ENCODE measurements around the gene SHF. TPM values are rescaled to one million over a fixed set of nuclear protein-coding genes. Genes with fewer than 3 reads are reported as not detected.
A peak's percentile ranks its signal among the peaks of the same experiment; 100 is the strongest.

SHF gene
- total RNA-seq, 1 experiment from 2014 or later: 2.0 TPM

DNA sequence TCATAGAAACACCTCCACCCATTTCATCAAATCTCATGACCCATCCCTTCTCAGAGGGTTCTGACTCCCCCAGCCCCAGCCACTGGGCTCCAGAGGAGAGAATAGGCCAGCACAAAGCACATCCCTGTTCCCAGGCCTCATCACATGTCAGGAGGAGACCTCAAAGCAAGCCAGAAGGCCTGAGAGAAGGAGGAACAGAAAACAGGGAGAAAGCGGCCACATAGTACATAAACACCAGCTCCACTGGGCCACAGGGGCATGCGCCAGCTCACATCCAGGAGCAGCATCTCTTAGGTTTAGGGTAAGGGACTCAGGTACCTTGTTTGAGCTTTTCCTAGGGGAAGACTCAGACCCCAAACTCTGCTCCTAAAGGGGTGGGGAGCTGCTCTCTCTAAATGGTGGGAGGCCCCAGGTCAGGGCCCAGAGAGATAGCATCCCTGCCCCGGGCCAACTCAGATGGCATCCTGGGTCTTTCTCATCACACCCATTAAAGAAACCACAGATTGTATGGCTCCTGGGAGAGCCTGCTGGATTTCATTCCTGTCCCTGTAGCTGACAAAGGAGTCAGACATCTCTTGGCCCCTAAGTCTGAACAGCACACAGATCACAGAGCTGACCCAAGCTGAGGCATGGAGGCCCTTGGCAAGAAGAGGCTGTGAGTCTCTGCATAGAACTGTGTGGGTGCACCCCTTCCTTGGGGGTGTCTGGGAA lies 2.5 kb downstream of the SHF start:
- H3K36me3 ChIP-seq: no peaks in the 10 kb centered on the region
- no peak for DNase-seq (ENCODE audit: low read depth in 1 of 2, low spot score in 2 of 2)
- no peak overlapping the region for H3K27ac ChIP-seq
- peaks cover 12% of the 10 kb centered on the region for H3K4me1 ChIP-seq (replicated peaks)
- no peak overlapping the region for H3K4me3 ChIP-seq
- no peaks in the 10 kb centered on the region for H3K9me3 ChIP-seq (replicated peaks)
- peaks cover 4% of the 10 kb centered on the region; the same call in 1 of the 2 replicates for H3K27me3 ChIP-seq (replicated peaks)

DNA sequence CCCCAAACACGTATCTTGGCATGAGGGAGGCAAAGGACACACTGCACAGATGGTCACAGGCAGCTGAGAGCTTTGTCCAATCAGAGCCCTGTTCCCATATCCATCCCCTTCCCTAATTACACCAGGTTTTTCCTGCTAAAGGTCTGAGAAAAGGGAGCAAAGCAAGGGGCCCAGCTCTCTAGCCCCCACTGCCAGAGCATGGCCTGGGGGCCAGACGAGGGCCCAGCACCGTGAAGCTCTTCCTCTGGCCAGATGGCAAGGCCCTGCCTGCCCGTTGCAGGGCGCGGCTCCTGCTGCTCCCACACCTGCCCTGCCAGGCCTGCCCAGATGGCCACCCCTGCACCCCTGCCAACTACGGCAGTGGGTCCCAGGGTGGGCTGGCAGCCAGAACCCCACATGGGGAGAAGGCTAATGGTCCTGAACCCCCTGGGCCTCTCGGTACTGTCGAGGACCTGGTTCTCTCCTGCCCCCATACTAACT lies 3.2 kb downstream of the SHF start:
- H3K9me3 ChIP-seq (replicated peaks): no peaks in the 10 kb centered on the region
- peaks cover 16% of the 10 kb centered on the region for H3K4me1 ChIP-seq (replicated peaks)
- no peak overlapping the region for H3K4me3 ChIP-seq
- no peaks in the 10 kb centered on the region for H3K36me3 ChIP-seq
- no peak overlapping the region for H3K27ac ChIP-seq
- H3K27me3 ChIP-seq (replicated peaks): peaks cover 4% of the 10 kb centered on the region; the same call in 1 of the 2 replicates
- no peak for DNase-seq (ENCODE audit: low read depth in 1 of 2, low spot score in 2 of 2)

DNA sequence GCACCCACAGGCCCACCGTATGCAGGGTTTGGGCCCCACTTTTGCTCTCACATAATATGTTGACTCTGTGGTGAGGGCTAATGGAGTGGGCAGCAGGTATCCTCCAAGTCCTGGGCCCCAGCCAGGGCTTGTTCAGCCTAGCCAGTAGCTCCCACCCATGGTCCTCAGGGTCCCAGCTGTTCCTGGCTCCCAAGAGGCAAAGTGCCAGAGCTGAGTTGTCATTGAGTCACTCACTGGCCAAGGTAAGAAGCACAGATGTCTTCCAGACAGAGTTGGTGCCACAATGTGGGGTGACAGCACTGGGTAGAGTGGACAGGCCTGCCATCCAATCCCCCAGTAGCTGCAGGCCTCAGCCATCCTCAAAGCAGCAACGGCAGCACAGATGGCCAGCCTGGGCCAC lies 4.3 kb downstream of the SHF start:
- no peaks in the 10 kb centered on the region for H3K36me3 ChIP-seq
- no peaks in the 10 kb centered on the region for H3K9me3 ChIP-seq (replicated peaks)
- peaks cover 4% of the 10 kb centered on the region; the same call in 1 of the 2 replicates for H3K27me3 ChIP-seq (replicated peaks)
- H3K4me1 ChIP-seq (replicated peaks): peaks cover 15% of the 10 kb centered on the region
- H3K27ac ChIP-seq: no peak overlapping the region
- no peak overlapping the region for H3K4me3 ChIP-seq
- DNase-seq (ENCODE audit: low read depth in 1 of 2, low spot score in 2 of 2): no peak

DNA sequence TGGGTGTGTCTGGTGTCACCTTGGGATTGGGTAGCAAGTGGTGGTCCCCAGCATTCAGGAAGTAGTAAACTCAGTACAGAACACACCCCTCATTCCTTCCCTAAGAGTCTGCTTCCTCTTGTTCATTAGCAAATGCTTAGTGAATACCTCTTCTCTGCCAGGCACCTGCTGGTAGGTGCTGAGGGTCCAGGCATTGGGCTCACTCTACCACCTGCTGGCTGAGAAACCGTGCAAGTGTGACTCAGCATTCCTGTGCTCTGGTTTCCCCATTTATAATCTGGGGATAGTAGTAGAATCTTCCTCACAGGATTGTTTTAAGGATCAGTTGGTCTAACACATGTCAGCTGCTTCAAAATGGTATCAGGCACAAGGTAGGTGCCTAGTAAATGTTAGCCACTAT lies 4.8 kb downstream of the SHF start:
- H3K4me3 ChIP-seq: no peak overlapping the region
- H3K27me3 ChIP-seq (replicated peaks): peaks cover under 1% of the 10 kb centered on the region; the same call in 1 of the 2 replicates
- no peaks in the 10 kb centered on the region for H3K9me3 ChIP-seq (replicated peaks)
- no peak for DNase-seq (ENCODE audit: low read depth in 1 of 2, low spot score in 2 of 2)
- no peaks in the 10 kb centered on the region for H3K36me3 ChIP-seq
- H3K27ac ChIP-seq: no peak overlapping the region
- peaks cover 10% of the 10 kb centered on the region for H3K4me1 ChIP-seq (replicated peaks)

DNA sequence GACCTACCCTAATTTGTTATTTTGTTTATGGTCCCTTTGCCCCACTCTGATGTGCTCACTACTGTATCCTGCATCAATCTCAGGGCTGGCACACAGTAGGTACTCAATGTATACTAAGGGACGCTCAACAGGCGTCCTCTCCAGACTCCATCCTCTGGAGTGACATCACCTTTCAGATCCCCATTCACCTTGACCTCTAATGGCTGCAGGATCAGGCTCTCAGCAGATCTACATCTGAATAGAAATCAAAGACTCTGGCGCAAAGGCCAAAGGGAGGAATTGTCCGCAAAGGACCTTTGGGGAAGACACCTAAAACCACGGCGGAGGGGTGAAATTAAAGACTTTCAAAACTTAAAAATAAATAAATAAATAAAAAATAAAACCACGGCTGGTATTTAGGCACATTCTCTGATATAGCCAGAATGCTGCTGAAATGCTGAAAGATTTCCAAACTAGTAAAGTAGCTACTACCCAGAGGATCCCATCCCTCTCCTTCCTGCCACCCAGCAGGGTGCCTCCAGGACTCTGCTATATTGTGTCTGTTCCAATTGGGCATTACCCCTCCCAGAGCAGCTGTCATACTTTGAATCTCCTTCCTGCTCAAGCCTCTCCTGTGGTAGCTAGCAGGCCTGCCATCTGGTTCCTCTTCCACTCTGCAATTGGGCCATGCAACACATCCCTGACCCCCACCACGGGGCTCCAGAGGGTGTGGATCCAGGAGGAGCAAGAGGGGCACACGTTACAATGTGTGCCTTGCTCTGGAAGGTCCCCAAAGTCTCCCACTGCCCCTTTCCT lies 6.1 kb downstream of the SHF start:
- Histone ChIP-seq H3K27ac (no peak overlapping the region), H3K36me3 (no peaks in the 10 kb centered on the region), H3K4me1 (replicated peaks) (peaks cover 10% of the 10 kb centered on the region), H3K27me3 (replicated peaks) (no peaks in the 10 kb centered on the region), H3K4me3 (no peak overlapping the region), H3K9me3 (replicated peaks) (no peaks in the 10 kb centered on the region)
- no peak for DNase-seq (ENCODE audit: low read depth in 1 of 2, low spot score in 2 of 2)

DNA sequence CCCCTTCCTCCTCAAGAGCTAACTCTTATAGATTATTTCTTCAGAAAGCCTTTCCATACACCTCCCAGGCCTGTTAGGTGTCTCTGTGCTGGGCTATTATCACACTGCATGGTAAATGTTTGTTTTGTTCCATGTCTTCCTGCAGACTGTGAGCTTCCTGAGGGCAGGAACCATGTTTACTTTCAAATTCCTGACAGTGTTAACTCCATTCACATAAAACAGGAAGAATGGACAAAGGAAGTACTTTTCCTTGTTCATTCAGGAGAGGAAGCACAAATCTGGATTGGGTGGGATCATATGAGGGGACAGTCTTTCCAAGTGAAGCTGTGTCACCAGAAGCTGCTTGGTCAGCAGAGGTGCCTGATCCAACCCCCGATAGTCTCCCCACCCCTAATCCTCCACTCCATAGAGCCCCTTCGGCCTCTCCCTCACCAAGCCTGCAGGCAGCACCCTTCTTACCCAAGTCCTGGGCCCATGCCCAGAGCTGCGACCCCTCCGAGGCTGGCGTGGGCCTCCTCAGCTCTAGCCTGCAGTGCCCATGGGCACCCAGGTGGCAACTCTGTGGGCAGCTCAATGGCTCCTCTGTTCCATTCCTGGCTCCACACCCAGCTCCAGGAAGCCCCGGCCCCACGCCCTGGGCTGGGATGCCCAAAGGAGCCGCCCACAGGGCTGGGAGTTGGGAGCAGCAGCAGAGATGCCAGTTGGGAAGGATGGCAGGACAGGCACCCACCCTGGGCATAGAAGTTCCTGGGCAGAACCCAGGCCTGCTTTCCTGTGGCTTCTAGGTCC lies 6.9 kb downstream of the SHF start:
- Histone ChIP-seq H3K36me3 (no peaks in the 10 kb centered on the region), H3K9me3 (replicated peaks) (no peaks in the 10 kb centered on the region), H3K4me3 (no peak overlapping the region), H3K4me1 (replicated peaks) (peaks cover 10% of the 10 kb centered on the region), H3K27me3 (replicated peaks) (no peaks in the 10 kb centered on the region), H3K27ac (no peak overlapping the region)
- no peak for DNase-seq (ENCODE audit: low read depth in 1 of 2, low spot score in 2 of 2)

DNA sequence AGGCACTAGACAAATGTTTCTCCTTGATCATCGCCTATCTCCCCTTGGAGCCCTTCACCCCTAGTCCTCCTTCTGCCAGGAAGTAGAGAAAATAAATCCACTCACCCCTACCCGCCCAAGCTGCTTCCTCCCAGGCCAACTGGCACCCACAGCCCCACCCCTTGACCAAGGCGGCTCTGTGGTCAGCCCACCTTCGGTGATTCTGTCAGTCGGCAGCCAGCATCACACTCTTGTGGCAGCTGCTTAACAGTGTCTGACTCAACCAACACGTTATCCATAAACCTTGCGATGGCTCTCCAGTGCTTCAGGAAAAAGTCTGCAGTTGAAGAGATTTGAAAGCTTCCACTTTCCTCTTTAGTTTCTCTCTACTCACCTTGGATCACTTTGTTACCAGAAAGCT lies 7.6 kb downstream of the SHF start:
- Histone ChIP-seq H3K27ac (no peak overlapping the region), H3K27me3 (replicated peaks) (no peaks in the 10 kb centered on the region), H3K4me3 (no peak overlapping the region), H3K9me3 (replicated peaks) (no peaks in the 10 kb centered on the region), H3K36me3 (no peaks in the 10 kb centered on the region), H3K4me1 (replicated peaks) (peaks cover 10% of the 10 kb centered on the region)
- peak in 1 of 2 experiments; percentile 62 for DNase-seq (ENCODE audit: low read depth in 1 of 2, low spot score in 2 of 2)

DNA sequence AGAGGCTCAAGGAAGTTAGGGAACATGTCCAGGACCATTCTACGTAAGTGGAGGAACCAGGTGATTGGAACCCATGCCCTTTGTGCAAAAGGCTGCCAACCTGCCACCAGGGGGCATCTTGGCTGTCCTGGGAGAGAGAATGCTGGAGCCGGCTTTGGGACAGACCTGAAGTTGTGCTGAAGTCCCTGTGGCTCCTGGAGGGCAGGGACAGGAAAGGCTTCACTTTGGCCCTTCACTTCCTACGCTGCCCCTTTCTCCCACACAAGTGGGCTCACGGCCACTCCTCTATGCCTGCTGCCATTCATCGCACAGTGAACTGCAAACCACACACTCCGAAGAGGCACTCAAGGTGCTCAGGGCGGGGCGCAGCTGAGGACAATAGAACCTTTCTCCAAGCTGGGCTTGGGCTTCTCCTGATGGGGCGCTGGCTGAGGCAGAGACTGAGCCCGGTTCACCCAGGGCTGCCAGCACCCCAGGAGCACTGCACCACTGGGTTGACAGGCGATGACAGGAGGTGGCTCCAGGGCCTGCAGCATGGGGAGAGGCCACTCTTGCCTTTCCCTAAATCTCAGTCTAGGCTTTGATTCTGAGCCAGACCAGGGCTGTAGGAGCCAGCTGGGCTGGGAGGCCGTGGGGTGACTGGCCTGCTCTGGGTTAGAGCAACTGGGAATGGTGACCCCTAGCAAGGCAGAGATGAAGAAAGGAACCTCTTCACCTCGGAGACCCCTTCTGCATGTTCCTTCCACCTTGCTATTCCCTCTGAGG lies 8.4 kb downstream of the SHF start:
- peaks cover 10% of the 10 kb centered on the region for H3K4me1 ChIP-seq (replicated peaks)
- no peaks in the 10 kb centered on the region for H3K27me3 ChIP-seq (replicated peaks)
- no peak overlapping the region for H3K4me3 ChIP-seq
- no peak for DNase-seq (ENCODE audit: low read depth in 1 of 2, low spot score in 2 of 2)
- no peak overlapping the region for H3K27ac ChIP-seq
- no peaks in the 10 kb centered on the region for H3K9me3 ChIP-seq (replicated peaks)
- no peaks in the 10 kb centered on the region for H3K36me3 ChIP-seq

DNA sequence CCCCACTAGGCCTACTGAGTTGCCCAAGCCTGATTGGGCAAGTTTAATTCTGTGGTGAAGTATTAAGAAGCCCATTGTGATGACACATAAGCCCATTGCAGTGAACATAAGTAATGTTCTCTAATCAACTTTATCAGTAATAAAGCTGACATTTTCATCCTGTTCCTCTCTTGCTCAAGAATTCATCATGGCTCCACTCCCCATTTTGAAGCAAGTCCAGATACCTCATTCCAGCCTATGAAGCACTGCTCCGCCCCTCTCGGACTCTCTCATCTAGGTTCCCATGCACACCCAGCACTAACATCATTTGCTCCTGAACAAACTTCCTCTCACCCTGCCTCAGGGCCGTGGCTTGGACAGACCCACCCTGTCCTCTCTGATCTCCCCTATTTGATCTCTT lies 10.5 kb downstream of the SHF start:
- Histone ChIP-seq H3K36me3 (no peaks in the 10 kb centered on the region), H3K4me1 (replicated peaks) (peaks cover 10% of the 10 kb centered on the region), H3K4me3 (no peak overlapping the region), H3K9me3 (replicated peaks) (no peaks in the 10 kb centered on the region), H3K27me3 (replicated peaks) (no peaks in the 10 kb centered on the region), H3K27ac (no peak overlapping the region)
- DNase-seq (ENCODE audit: low read depth in 1 of 2, low spot score in 2 of 2): no peak

DNA sequence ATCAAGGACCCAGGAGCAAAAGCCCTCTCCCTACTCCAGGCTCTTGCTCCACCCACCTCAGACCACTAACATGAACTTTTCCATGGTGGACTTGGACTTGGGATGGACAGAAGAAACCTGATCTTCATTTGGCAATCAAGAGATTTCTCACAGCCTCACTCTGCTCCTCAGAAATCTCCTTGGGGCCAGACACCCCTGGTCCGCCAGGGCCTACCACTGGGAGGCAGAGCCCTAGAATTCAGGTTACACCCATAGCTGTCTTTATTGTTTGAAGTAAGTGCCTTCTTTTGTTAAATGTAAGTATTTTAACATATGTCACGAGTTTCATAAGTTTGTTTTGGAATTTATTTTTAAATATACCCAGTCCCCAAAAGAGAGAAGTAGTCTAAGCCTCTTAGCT lies 13.2 kb downstream of the SHF start:
- Histone ChIP-seq H3K9me3 (replicated peaks) (no peaks in the 10 kb centered on the region), H3K27me3 (replicated peaks) (no peaks in the 10 kb centered on the region), H3K27ac (no peak overlapping the region), H3K36me3 (no peaks in the 10 kb centered on the region), H3K4me3 (no peak overlapping the region), H3K4me1 (replicated peaks) (no peaks in the 10 kb centered on the region)
- no peak for DNase-seq (ENCODE audit: low read depth in 1 of 2, low spot score in 2 of 2)

DNA sequence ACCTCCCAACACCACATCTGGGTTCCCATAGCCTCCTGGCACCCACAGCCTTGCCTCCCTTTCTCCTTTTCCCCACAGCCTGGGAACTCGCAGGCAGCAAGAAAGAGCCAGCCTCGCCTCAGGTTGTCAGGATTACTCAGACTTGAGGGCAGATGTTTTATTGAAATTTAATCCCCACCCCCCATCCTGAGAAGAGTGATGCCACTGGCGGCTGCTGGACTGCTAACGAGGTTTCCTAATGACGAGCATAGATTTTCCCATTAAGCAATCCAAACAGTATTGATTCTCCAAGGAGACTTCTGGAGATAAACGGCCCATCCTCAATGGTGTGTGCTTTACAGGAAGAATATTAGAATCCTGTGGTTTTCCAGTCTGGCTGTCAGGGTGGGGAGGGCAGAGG lies 13.7 kb downstream of the SHF start:
- Histone ChIP-seq H3K9me3 (replicated peaks) (no peaks in the 10 kb centered on the region), H3K4me3 (no peak overlapping the region), H3K27me3 (replicated peaks) (no peaks in the 10 kb centered on the region), H3K4me1 (replicated peaks) (no peaks in the 10 kb centered on the region), H3K36me3 (no peaks in the 10 kb centered on the region), H3K27ac (no peak overlapping the region)
- DNase-seq (ENCODE audit: low read depth in 1 of 2, low spot score in 2 of 2): no peak

DNA sequence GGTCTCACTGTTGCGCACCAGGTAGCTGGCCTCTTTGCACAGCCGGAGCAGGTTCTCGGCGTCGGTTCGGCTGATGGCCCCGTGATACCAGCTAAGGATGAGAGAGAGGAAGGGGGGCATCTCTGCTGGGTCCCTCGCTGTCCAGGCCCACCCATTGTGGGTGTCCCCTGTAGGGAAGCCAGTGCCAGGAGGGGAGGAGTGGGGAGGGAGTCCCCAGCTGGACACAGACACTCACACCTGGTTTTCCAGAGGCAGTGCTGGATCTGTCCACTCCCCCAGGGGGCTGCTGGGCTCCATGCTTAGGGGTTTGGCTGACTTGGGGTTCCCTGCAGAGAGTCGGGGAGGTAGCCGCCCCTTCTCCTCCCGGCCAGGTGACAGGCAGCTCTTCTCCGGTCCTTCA lies 15.9 kb downstream of the SHF start:
- H3K4me3 ChIP-seq: no peak overlapping the region
- peaks cover 2% of the 10 kb centered on the region for H3K4me1 ChIP-seq (replicated peaks)
- H3K9me3 ChIP-seq (replicated peaks): no peaks in the 10 kb centered on the region
- H3K36me3 ChIP-seq: no peaks in the 10 kb centered on the region
- no peak for DNase-seq (ENCODE audit: low read depth in 1 of 2, low spot score in 2 of 2)
- H3K27me3 ChIP-seq (replicated peaks): no peaks in the 10 kb centered on the region
- H3K27ac ChIP-seq: no peak overlapping the region
